ENCODE data around the gene MYBPHL. TPM values are rescaled to one million over a fixed set of nuclear protein-coding genes. Genes with fewer than 3 reads are reported as not detected.

The MYBPHL gene
- total and polyA plus RNA-seq, 2 experiments from 2014 or later = not detected

- Histone ChIP-seq H3K4me3 (no peak overlapping the region), H3K9me2 (ENCODE audit: insufficient read depth) (no peaks in the 10 kb centered on the region), H3F3A (replicated peaks; ENCODE audit: low read depth) (no peaks in the 10 kb centered on the region), H3K36me3 (ENCODE audit: insufficient read depth) (peaks cover 15% of the 10 kb centered on the region; the same call in 1 of the 2 replicates), H2AFZ (no peak overlapping the region), H3K27ac (ENCODE audit: low read depth) (no peak overlapping the region), H3K4me1 (ENCODE audit: insufficient read depth) (peaks cover 12% of the 10 kb centered on the region; the same call in 1 of the 2 replicates), H3K79me2 (replicated peaks; ENCODE audit: insufficient read depth) (no peaks in the 10 kb centered on the region), H3K27me3 (ENCODE audit: insufficient read depth) (no peaks in the 10 kb centered on the region), H4K20me1 (replicated peaks; ENCODE audit: insufficient read depth) (no peaks in the 10 kb centered on the region; the same call in 1 of the 2 replicates), H3K4me2 (no peak overlapping the region)
- ATAC-seq (no peak), DNase-seq (ENCODE audit: low spot score) (no peak)
- TF ChIP-seq ZNF114 (CRISPR knock-in tag; IDR thresholded peaks at IDR 0.05) (no peak), EZH2 (IDR thresholded peaks at IDR 0.05; ENCODE audit: low read depth, unreplicated experiment) (no peak), STAT1 (IDR thresholded peaks at IDR 0.05; ENCODE audit: unreplicated experiment) (no peak), REST (IDR thresholded peaks at IDR 0.05; ENCODE audit: unreplicated experiment) (no peak), CREB1 (CRISPR knock-in tag; IDR thresholded peaks at IDR 0.05; ENCODE audit: low read depth) (no peak), POLR2AphosphoS5 (IDR thresholded peaks at IDR 0.05; ENCODE audit: low read depth) (no peak), ETS1 (IDR thresholded peaks at IDR 0.05) (no peak), EZH2phosphoT487 (IDR thresholded peaks at IDR 0.05; ENCODE audit: unreplicated experiment) (no peak), CTCF (conservative IDR thresholded peaks at IDR 0.05; ENCODE audit: low read depth in 2 of 2) (no peak), ZNF331 (CRISPR knock-in tag; IDR thresholded peaks at IDR 0.05; ENCODE audit: low read depth) (no peak), JUNB (IDR thresholded peaks at IDR 0.05; ENCODE audit: unreplicated experiment) (no peak), NANOG (IDR thresholded peaks at IDR 0.05; ENCODE audit: borderline replicate concordance) (no peak), ZNF462 (CRISPR knock-in tag; IDR thresholded peaks at IDR 0.05) (no peak)
- H3K4me1 Mint-ChIP-seq = peaks cover 17% of the 10 kb centered on the region
- H3K27me3 Mint-ChIP-seq (ENCODE audit: insufficient read depth, low read depth, poor library complexity) = peaks cover 4% of the 10 kb centered on the region
- H3K4me3 Mint-ChIP-seq = no peak overlapping the region
- peaks cover 9% of the 10 kb centered on the region for H3K36me3 Mint-ChIP-seq (ENCODE audit: low read depth)
- no peaks in the 10 kb centered on the region for H3K9me3 Mint-ChIP-seq
- H3K27ac Mint-ChIP-seq = no peak overlapping the region
Observed at GRCh38 chr1:109309347-109309746, 2.5 kb upstream of the MYBPHL start.

Measured in GM23338 (cell line).